Measurements from ENCODE around the gene MFSD1. TPM values are rescaled to one million over a fixed set of nuclear protein-coding genes. Genes with fewer than 3 reads are reported as not detected.
A peak's percentile ranks its signal among the peaks of the same experiment; 100 is the strongest.

The MFSD1 gene
- total RNA-seq, 1 donor from 2014 or later, result 35.9 TPM

GRCh38 chr3:158792709-158793108 lies 9.1 kb upstream of the MFSD1 start:
- Histone ChIP-seq H3K27me3 (no peaks in the 10 kb centered on the region), H3K36me3 (no peaks in the 10 kb centered on the region), H3K9me3 (no peaks in the 10 kb centered on the region), H3K4me3 (no peak overlapping the region), H3K27ac (no peak overlapping the region), H3K4me1 (no peaks in the 10 kb centered on the region)
- DNase-seq (ENCODE audit: low spot score in 2 of 2), result no peak
- TF ChIP-seq, protein P1, sequence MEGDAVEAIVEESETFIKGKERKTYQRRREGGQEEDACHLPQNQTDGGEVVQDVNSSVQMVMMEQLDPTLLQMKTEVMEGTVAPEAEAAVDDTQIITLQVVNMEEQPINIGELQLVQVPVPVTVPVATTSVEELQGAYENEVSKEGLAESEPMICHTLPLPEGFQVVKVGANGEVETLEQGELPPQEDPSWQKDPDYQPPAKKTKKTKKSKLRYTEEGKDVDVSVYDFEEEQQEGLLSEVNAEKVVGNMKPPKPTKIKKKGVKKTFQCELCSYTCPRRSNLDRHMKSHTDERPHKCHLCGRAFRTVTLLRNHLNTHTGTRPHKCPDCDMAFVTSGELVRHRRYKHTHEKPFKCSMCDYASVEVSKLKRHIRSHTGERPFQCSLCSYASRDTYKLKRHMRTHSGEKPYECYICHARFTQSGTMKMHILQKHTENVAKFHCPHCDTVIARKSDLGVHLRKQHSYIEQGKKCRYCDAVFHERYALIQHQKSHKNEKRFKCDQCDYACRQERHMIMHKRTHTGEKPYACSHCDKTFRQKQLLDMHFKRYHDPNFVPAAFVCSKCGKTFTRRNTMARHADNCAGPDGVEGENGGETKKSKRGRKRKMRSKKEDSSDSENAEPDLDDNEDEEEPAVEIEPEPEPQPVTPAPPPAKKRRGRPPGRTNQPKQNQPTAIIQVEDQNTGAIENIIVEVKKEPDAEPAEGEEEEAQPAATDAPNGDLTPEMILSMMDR (IDR thresholded peaks at IDR 0.05), result no peak
- intact Hi-C loops (cut with DNase I), result loop anchor here (10.0 kb wide), 1 partner anchor 1618 kb away; no protein-coding TSS in a partner anchor

- Histone ChIP-seq H3K4me3 (no peak overlapping the region), H3K27me3 (no peaks in the 10 kb centered on the region), H3K9me3 (no peaks in the 10 kb centered on the region), H3K36me3 (no peaks in the 10 kb centered on the region), H3K27ac (no peak overlapping the region), H3K4me1 (no peaks in the 10 kb centered on the region)
- DNase-seq (ENCODE audit: low spot score in 2 of 2), result no peak
- intact Hi-C loops (cut with DNase I), result loop anchor here (10.0 kb wide), 1 partner anchor 1619 kb away; no protein-coding TSS in a partner anchor
- TF ChIP-seq, protein P1 (IDR thresholded peaks at IDR 0.05), result no peak
These were observed 7.6 kb upstream of the MFSD1 start for GRCh38 chr3:158794206-158794605.

GRCh38 chr3:158794936-158795518 lies 6.8 kb upstream of the MFSD1 start:
- intact Hi-C loops (cut with DNase I), result loop anchor here (10.0 kb wide), 1 partner anchor 1620 kb away; no protein-coding TSS in a partner anchor
- TF ChIP-seq, protein P1 (IDR thresholded peaks at IDR 0.05), result peak; percentile 10 to 47 (median 27)
- Histone ChIP-seq H3K36me3 (no peaks in the 10 kb centered on the region), H3K4me3 (no peak overlapping the region), H3K27ac (no peak overlapping the region), H3K9me3 (no peaks in the 10 kb centered on the region), H3K4me1 (no peaks in the 10 kb centered on the region), H3K27me3 (no peaks in the 10 kb centered on the region)
- no peak for DNase-seq (ENCODE audit: low spot score in 2 of 2)

GRCh38 chr3:158801201-158801600 lies 653 bp upstream of the MFSD1 start:
- H3K27me3 ChIP-seq, result no peaks in the 10 kb centered on the region
- H3K27ac ChIP-seq, result peak overlapping the region; percentile 71 to 89
- peaks cover 3 to 9% of the 10 kb centered on the region in 2 donors for H3K4me1 ChIP-seq
- TF ChIP-seq, protein P1 (IDR thresholded peaks at IDR 0.05), result no peak
- H3K4me3 ChIP-seq, result peak overlapping the region; percentile 77 to 95
- intact Hi-C loops (cut with DNase I), result loop anchor here (1.0 to 10.0 kb wide), 2 partner anchors 157 to 1646 kb away; partner anchors contain the start of gene GFM1
- H3K9me3 ChIP-seq, result no peaks in the 10 kb centered on the region
- peaks cover 0 to 4% of the 10 kb centered on the region in 2 donors for H3K36me3 ChIP-seq
- no peak for DNase-seq (ENCODE audit: low spot score in 2 of 2)

GRCh38 chr3:158802409-158803268 lies 785 bp downstream of the MFSD1 start:
- H3K4me3 ChIP-seq, result peak overlapping the region; percentile 77 to 95
- TF ChIP-seq, protein P1 (IDR thresholded peaks at IDR 0.05), result no peak
- H3K9me3 ChIP-seq, result no peaks in the 10 kb centered on the region
- intact Hi-C loops (cut with DNase I), result loop anchor here (2.0 to 10.0 kb wide), 2 partner anchors 232 to 1648 kb away; partner anchors contain the start of gene MLF1
- DNase-seq (ENCODE audit: low spot score in 2 of 2), result no peak
- H3K4me1 ChIP-seq, result peaks cover 3 to 9% of the 10 kb centered on the region in 2 donors
- H3K36me3 ChIP-seq, result peaks cover 6 to 16% of the 10 kb centered on the region in 2 donors
- no peaks in the 10 kb centered on the region for H3K27me3 ChIP-seq
- H3K27ac ChIP-seq, result peak overlapping the region; percentile 71 to 89

All from ascending aorta (tissue), 2 donors.